Naive thymus-derived CD8-positive, alpha-beta T cell (primary cell): ENCODE data around the gene LASP1. TPM values are rescaled to one million over a fixed set of nuclear protein-coding genes. Genes with fewer than 3 reads are reported as not detected.

Source experiments
- ATAC-seq, 2 donors: fragments of 150-1000 bp; cut with Tn5 transposase in 1 of 2; sonication (Bioruptor Pico), chemical (Tn5 transposase) in 1 of 2; 1 replicate in 1 of 2; 2 replicates in 1 of 2; pipeline ENCODE4 v1.10.0; 2021; ENCODE audit warnings: mild to moderate bottlenecking in 2 of 2, moderate library complexity in 2 of 2
- POLR2A ChIA-PET: fragments of 350-600 bp; sonication (Branson Sonifier 250); formaldehyde crosslinking; loops from one replicate; lab custom pipeline; 2021; ENCODE audit warnings: antibody characterized with exemption; lab: Charles Lee
- DNase-seq, 10 donors: peaks; one replicate each; pipeline versions ENCODE4 v3.0.0 to v3.0.0-alpha.2; 2020 to 2022
- H3K27ac Mint-ChIP-seq, 10 donors: one replicate each; pipeline ENCODE4 v1.8.0; 2020 to 2022; ENCODE audit warnings: mild to moderate bottlenecking in 10 of 10, mixed read lengths in 10 of 10, moderate library complexity in 4 of 10, inconsistent platforms in 1 of 10
- H3K27me3 Mint-ChIP-seq, 5 donors: one replicate each; pipeline ENCODE4 v1.8.0; 2021 to 2022; ENCODE audit warnings: mixed read lengths in 5 of 5
- H3K36me3 Mint-ChIP-seq, 3 donors: one replicate each; pipeline ENCODE4 v1.8.0; 2020 to 2022; ENCODE audit warnings: mixed read lengths in 3 of 3, mild to moderate bottlenecking in 2 of 3, inconsistent platforms in 1 of 3
- H3K4me1 Mint-ChIP-seq, 4 donors: one replicate each; pipeline ENCODE4 v1.8.0; 2021 to 2022; ENCODE audit warnings: mixed read lengths in 4 of 4
- H3K4me3 Mint-ChIP-seq, 10 donors: one replicate each; pipeline ENCODE4 v1.8.0; 2020 to 2022; ENCODE audit warnings: mild to moderate bottlenecking in 10 of 10, mixed read lengths in 10 of 10, moderate library complexity in 6 of 10, inconsistent platforms in 1 of 10
- H3K9me3 Mint-ChIP-seq, 9 donors: one replicate each; pipeline ENCODE4 v1.8.0; 2020 to 2022; ENCODE audit warnings: mixed read lengths in 9 of 9, mild to moderate bottlenecking in 3 of 9, inconsistent platforms in 1 of 9, moderate library complexity in 1 of 9
- polyA plus RNA-seq, 3 donors: library from polyadenylated mRNA; unstranded; fragments of 300-500 nt; fragmentation: Illumina TruSeq; gene quantifications; one replicate each; pipeline ENCODE4 v1.2.3, GENCODE V29; 2021
- total RNA-seq, 8 experiments: library from RNA in 2 of 8; stranded (reverse) in 2 of 8; gene quantifications; one replicate each; pipeline ENCODE4 v1.2.3 and lab custom pipeline; 2021 to 2026

Gene LASP1
- 100 to 1,000 TPM; 103 to 107 TPM for total RNA-seq
- polyA plus RNA-seq: 10 to 100 TPM; 50.1 to 53.1 (median 52.0) TPM
- 95.5 to 250 (median 164) reads per million in 6 experiments for total RNA-seq (lab: John Stamatoyannopoulos, UW)

DNA sequence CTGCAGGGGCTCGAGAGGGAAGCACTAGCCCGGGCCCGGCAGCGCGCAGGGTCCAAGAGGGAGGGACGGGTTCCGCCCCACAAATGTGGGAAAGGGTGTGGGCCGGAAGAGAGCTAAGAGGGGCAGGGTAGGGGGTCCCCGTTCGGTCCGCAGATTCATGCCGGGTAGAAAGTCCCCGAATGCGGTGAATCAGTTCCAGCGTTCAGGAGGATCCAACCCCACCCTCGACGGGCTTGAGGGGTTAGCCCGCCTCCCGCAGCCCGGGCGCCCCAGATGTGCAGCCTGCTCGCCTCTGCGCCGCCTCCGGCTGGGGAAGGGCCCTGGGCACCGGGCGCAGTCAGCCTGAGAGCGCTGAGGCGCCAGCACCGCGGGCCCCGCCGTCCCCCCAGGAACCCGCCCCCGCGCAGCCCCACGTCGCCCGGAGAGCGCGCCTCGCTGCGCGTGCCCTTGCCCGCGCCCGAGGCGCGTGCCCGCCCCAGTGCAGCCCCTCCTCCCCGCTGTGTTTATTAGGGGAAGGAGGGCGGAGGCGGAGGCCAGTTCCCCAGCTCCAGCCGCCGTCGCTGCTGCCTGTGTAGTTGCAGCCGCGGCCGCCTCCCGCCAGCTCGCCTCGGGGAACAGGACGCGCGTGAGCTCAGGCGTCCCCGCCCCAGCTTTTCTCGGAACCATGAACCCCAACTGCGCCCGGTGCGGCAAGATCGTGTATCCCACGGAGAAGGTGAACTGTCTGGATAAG is at the start of gene LASP1:
LASP1 (plus strand) TSS at position 533 of the 733 bp plus-strand sequence; CDS start at position 665, 132 bp downstream.
- ATAC-seq (peak; percentile 76 to 78), DNase-seq (peak; percentile 81 to 92 (median 86))
- peak within 1 kb of the TSS; percentile 95 to 100 (median 96) for H3K27ac Mint-ChIP-seq
- H3K9me3 Mint-ChIP-seq: peaks cover 0 to 1% (median 0%) of the 10 kb centered on the region in 9 donors
- peaks cover 0 to 1% (median 0%) of the 10 kb centered on the region in 5 donors for H3K27me3 Mint-ChIP-seq
- peaks cover 0 to 7% (median 0%) of the 10 kb centered on the region in 3 donors for H3K36me3 Mint-ChIP-seq
- peaks cover 41 to 62% (median 54%) of the 10 kb centered on the region in 4 donors for H3K4me1 Mint-ChIP-seq
- POLR2A ChIA-PET: interaction anchor here (0.6 to 11.0 kb wide), 35 partner anchors 10 to 1246 kb away, joined by 3 to 161 read pairs (median 7); partner anchors contain the start of genes ARL5C, CISD3, CWC25 and FBXO47
- peak within 1 kb of the TSS; percentile 94 to 100 (median 98) for H3K4me3 Mint-ChIP-seq

DNA sequence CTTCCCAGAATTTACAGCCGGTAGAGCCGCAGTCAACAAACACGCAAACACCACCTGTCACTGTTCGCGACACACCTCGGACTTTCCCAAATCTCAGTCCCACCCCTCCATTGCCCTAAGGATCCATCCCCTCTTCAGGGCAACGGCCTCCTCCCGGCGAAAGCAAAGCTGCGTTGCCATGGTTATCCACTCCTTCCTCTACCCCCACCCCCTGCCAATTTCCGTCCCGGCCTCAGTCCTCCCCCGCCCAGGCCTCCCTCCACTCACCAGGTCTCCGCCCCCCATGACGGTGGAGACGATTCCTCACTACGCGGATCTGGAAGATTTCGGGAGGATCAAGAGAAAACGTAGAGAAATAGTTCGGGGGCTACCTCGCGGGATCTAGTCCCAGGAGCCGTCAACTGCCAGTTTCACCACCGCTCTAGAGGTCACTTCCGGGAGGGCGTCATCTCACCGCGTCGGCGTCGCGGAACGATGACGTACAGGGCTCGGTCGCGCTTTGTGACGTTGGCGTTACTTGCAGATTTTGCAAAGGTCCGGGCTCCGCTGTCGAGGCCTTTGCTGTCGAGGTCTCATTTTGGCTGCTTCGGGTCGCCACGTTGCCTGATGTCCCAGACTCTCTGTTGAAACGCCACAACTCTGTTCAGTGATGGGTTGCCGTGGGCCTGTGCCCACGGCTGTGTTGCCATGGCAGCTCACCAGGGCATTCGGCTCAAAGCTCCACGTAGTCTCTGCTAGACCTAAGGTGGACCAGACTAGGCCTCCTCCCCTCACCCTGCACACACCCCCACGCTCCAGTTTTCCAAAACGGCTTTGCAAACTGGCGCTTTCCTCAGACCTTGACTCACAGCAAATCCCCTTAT is 44.7 kb upstream of the LASP1 start, which contains the start of gene CWC25:
CWC25 (minus strand) TSS at position 423 of the 863 bp plus-strand sequence; CDS start at position 285, 138 bp downstream.
- peaks cover 0 to 4% (median 0%) of the 10 kb centered on the region in 9 donors for H3K9me3 Mint-ChIP-seq
- peaks cover 0 to 27% (median 5%) of the 10 kb centered on the region in 3 donors for H3K36me3 Mint-ChIP-seq

DNA sequence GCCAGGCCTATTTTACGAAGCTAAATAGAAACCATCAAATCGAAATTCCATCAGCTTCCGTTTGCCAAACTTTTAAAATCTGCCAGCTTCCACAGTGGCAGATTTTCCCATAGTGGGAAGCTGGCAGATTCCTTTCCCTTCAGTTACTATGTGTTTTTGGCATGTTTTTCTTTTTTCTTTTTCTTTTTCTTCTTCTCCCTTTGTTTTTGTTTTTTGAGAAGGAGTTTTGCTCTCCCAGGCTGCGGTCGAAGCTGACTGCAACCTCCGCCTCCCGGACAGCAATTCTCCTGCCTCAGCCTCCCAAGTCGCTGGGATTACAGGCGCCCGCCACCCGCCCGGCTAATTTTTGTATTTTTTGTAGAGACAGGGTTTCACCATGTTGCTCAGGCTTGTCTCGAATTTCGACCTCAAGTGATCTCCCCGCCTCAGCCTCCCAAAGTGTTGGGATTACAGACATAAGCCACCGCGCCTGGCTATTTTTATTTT is 44.1 kb upstream of the LASP1 start:
- no peak for DNase-seq
- H3K4me3 Mint-ChIP-seq: peak overlapping the region; percentile 93 to 99 (median 97)
- ATAC-seq: no peak

More for the DNA sequence above, 44.7 kb upstream of the LASP1 start, which contains the start of gene CWC25:
- Mint-ChIP-seq H3K4me1 (peaks cover 24 to 44% (median 37%) of the 10 kb centered on the region in 4 donors), H3K4me3 (peak within 1 kb of the TSS; percentile 93 to 99 (median 97)), H3K27ac (peak within 1 kb of the TSS; percentile 97 to 100 (median 100)), H3K27me3 (peaks cover 0 to 6% (median 0%) of the 10 kb centered on the region in 5 donors)
- DNase-seq (peak; percentile 84 to 100 (median 96)), ATAC-seq (peak; percentile 81 to 86)
- POLR2A ChIA-PET: interaction anchor here (0.6 to 4.5 kb wide), 12 partner anchors 9 to 384 kb away, joined by 3 to 60 read pairs (median 4); partner anchors contain the start of genes LASP1, PIP4K2B, PSMB3 and RPL23

DNA sequence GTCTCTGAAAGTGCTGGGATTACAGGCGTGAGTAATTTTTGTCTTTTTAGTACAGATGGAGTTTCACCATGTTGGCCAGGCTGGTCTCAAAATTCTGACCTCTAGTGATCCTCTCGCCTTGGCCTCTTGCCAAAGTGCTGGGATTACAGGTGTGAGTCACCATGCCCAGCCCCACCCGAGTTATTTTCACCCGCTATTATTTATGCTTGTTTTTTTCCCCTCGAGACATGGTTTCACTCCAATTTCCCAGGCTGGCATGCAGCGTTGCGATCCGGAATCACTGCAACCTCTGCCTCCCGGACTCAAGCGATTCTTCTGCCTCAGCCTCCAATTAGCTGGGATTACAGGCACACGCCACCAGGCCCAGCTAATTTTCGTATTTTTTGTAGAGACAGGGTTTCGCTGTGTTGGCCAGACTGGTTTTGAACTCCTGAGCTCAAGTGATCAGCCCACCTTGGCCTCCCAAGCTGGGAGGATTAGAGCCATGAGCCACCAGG is 25.5 kb upstream of the LASP1 start:
- DNase-seq (no peak), ATAC-seq (no peak)
- Mint-ChIP-seq H3K27me3 (no peaks in the 10 kb centered on the region), H3K9me3 (no peaks in the 10 kb centered on the region), H3K36me3 (peaks cover 0 to 28% (median 7%) of the 10 kb centered on the region in 3 donors), H3K27ac (no peak overlapping the region), H3K4me1 (no peaks in the 10 kb centered on the region), H3K4me3 (no peak overlapping the region)
- POLR2A ChIA-PET: interaction anchor here (1.0 kb wide), 2 partner anchors 10 to 24 kb away, joined by 3 read pairs; partner anchors contain the start of gene RPL23

More for the DNA sequence above, 44.1 kb upstream of the LASP1 start:
- POLR2A ChIA-PET: interaction anchor here (0.6 to 4.5 kb wide), 11 partner anchors 9 to 370 kb away, joined by 3 to 60 read pairs (median 5); partner anchors contain the start of genes LASP1, PIP4K2B, PSMB3 and RPL23
- peaks cover 0 to 4% (median 0%) of the 10 kb centered on the region in 9 donors for H3K9me3 Mint-ChIP-seq
- peaks cover 0 to 6% (median 0%) of the 10 kb centered on the region in 5 donors for H3K27me3 Mint-ChIP-seq
- peaks cover 18 to 38% (median 34%) of the 10 kb centered on the region in 4 donors for H3K4me1 Mint-ChIP-seq
- H3K36me3 Mint-ChIP-seq: peaks cover 0 to 21% (median 2%) of the 10 kb centered on the region in 3 donors
- H3K27ac Mint-ChIP-seq: peak overlapping the region; percentile 97 to 100 (median 100)

DNA sequence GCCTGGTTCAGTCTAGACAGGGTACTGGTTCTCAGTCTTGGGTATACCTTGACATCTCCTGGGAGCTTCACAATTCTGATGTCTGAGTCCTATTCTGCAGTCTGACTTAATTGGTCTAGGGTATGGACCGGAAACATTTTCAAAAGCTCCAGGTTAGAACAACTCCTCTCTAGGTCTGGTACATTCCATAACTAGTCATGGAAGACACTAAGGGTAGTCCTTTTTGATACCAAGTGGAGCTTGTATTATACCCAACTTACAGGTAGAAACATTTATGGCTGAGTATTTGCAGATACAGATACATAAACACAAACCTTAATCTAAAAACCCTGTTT is 21.3 kb upstream of the LASP1 start:
- Mint-ChIP-seq H3K27me3 (no peaks in the 10 kb centered on the region), H3K27ac (no peak overlapping the region), H3K4me1 (peaks cover 27 to 35% (median 33%) of the 10 kb centered on the region in 4 donors), H3K9me3 (no peaks in the 10 kb centered on the region), H3K36me3 (peaks cover 0 to 67% (median 21%) of the 10 kb centered on the region in 3 donors), H3K4me3 (no peak overlapping the region)
- DNase-seq (no peak), ATAC-seq (no peak)
- POLR2A ChIA-PET: interaction anchor here (0.6 to 1.2 kb wide), 4 partner anchors 8 to 144 kb away, joined by 3 to 4 read pairs (median 3); partner anchors contain the start of gene MLLT6

DNA sequence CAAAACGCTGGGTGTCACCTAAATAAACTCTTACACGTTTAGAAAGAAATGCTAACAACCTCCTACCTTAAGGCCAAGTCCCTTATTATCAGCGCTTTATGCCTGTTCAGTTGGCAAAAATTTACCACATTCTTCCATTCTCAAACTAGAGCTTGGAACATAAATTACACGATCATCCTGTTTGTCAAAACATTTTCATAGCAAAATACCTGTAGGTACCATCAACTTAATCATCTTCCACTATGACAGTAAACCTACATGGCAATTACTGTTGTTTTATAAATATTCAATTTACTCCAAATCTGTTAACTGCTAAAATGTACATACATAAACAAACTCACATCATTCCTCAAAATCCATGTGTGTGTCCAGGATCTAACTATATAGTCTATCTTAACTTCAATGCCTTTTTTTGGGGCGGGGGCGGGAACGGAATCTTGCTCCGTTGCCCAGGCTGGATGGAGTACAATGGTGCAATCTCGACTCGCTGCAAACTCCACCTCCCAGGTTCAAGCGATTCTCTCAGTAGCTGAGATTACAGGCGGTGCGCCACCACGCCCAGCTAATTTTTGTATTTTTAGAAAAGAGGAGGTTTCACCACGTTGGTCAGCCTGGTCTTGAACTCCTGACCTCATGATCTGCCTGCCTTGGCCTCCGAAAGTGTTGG is 20.8 kb upstream of the LASP1 start:
- H3K27me3 Mint-ChIP-seq: no peaks in the 10 kb centered on the region
- H3K27ac Mint-ChIP-seq: peak overlapping the region in 3 of 10 donors; percentile 9 to 35 (median 27)

GRCh38 chr17:38850374-38850773 is 19.5 kb upstream of the LASP1 start:
- no peaks in the 10 kb centered on the region for H3K27me3 Mint-ChIP-seq
- peak overlapping the region in 3 of 10 donors; percentile 38 to 95 (median 64) for H3K4me3 Mint-ChIP-seq
- H3K9me3 Mint-ChIP-seq: no peaks in the 10 kb centered on the region
- H3K27ac Mint-ChIP-seq: peak overlapping the region in 9 of 10 donors; percentile 29 to 100 (median 75)
- peaks cover 29 to 46% (median 43%) of the 10 kb centered on the region in 4 donors for H3K4me1 Mint-ChIP-seq
- POLR2A ChIA-PET: interaction anchor here (0.7 to 4.9 kb wide), 3 partner anchors 9 to 68 kb away, joined by 3 to 60 read pairs (median 13); partner anchors contain the start of gene CWC25
- no peak for DNase-seq
- H3K36me3 Mint-ChIP-seq: peaks cover 0 to 68% (median 21%) of the 10 kb centered on the region in 3 donors
- ATAC-seq: no peak

More for the DNA sequence above, 20.8 kb upstream of the LASP1 start:
- Mint-ChIP-seq H3K4me1 (peaks cover 27 to 40% (median 38%) of the 10 kb centered on the region in 4 donors), H3K36me3 (peaks cover 0 to 68% (median 21%) of the 10 kb centered on the region in 3 donors), H3K9me3 (no peaks in the 10 kb centered on the region), H3K4me3 (no peak overlapping the region)
- ATAC-seq (no peak), DNase-seq (no peak)
- POLR2A ChIA-PET: interaction anchor here (0.8 to 3.3 kb wide), 2 partner anchors 8 to 10 kb away, joined by 4 to 13 read pairs; a partner anchor contains a TSS

- Mint-ChIP-seq H3K4me1 (peaks cover 29 to 46% (median 44%) of the 10 kb centered on the region in 4 donors), H3K27me3 (no peaks in the 10 kb centered on the region), H3K9me3 (no peaks in the 10 kb centered on the region), H3K36me3 (peaks cover 0 to 64% (median 21%) of the 10 kb centered on the region in 3 donors), H3K4me3 (peak overlapping the region; percentile 94 to 99 (median 96)), H3K27ac (peak overlapping the region; percentile 75 to 100 (median 99))
- ATAC-seq: no peak
- no peak for DNase-seq
- POLR2A ChIA-PET: interaction anchor here (0.9 to 4.9 kb wide), 4 partner anchors 10 to 47 kb away, joined by 3 to 161 read pairs (median 36); partner anchors contain the start of genes CWC25 and LASP1
Measured at GRCh38 chr17:38851434-38851833, 18.4 kb upstream of the LASP1 start.

DNA sequence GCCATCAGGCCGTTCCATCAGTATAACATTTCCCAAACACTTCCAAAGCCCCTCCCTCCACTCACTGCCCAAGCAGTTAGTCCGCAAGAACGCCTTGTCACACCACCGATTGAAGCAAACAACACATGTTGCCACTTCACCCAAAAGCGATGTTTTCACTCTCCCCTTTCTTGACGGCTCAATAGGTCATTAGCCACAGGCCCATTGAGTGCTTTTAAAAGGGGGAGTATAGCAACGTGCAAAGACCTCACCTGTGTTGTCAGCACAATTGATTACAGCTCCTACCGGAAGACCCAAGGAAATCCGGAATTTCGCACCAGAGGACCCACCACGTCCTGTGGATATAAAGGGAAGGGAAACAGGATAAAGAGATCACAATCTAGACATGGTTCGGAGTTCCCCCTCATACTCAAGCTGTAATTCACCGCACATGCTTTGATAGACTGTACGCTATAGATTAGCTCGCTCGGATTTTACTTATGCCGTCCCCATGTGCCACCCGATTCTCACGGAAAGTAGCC is 17.0 kb upstream of the LASP1 start:
- ATAC-seq: peak; percentile 41 to 58
- Mint-ChIP-seq H3K27me3 (no peaks in the 10 kb centered on the region), H3K4me3 (peak overlapping the region; percentile 94 to 99 (median 96)), H3K9me3 (no peaks in the 10 kb centered on the region), H3K27ac (peak overlapping the region; percentile 98 to 100 (median 99)), H3K4me1 (peaks cover 29 to 46% (median 44%) of the 10 kb centered on the region in 4 donors), H3K36me3 (peaks cover 0 to 54% (median 16%) of the 10 kb centered on the region in 3 donors)
- POLR2A ChIA-PET: interaction anchor here (0.8 to 4.9 kb wide), 17 partner anchors 11 to 386 kb away, joined by 3 to 161 read pairs (median 10); partner anchors contain the start of genes CWC25, FBXO47, LASP1 and LASP1NB
- peak in 1 of 10 donors; percentile 23 for DNase-seq
